Measurements from ENCODE around the gene SAP30BP. TPM values are rescaled to one million over a fixed set of nuclear protein-coding genes. Genes with fewer than 3 reads are reported as not detected.

Gene SAP30BP
- polyA plus RNA-seq, 2 of the 4 experiments (the other 2 are of a cell fraction), result 103 to 139 TPM

GRCh38 chr17:75676461-75676860 is 9.3 kb downstream of the SAP30BP start (continued):
- no peak for TF ChIP-seq REST (IDR thresholded peaks at IDR 0.05)

- Histone ChIP-seq H3K4me2 (peak overlapping the region; percentile 63), H3K9me3 (no peaks in the 10 kb centered on the region), H3K4me3 (no peak overlapping the region), H3K4me1 (peaks cover 76% of the 10 kb centered on the region), H3K27ac (peak overlapping the region; percentile 75 to 93)
- FAIRE-seq (peak; percentile 39), DNase-seq (ENCODE audit: low read depth in 1 of 2, low spot score in 1 of 2) (peak; percentile 83 to 89), ATAC-seq (peak; percentile 77 to 80)
- CTCF ChIA-PET, result interaction anchor here (0.7 to 19.2 kb wide), 22 partner anchors 9 to 199 kb away, joined by 3 to 148 read pairs (median 4); partner anchors contain the start of genes RECQL5 and SMIM5
- POLR2A ChIA-PET, result interaction anchor here (0.5 to 1.7 kb wide), 5 partner anchors 30 to 100 kb away, joined by 3 to 7 read pairs (median 3); no protein-coding TSS in a partner anchor
- 3% methylated on average over 11 of the region's 11 CpGs for WGBS (ENCODE audit: missing lambda C conversion rate)
- TF ChIP-seq TP53 (CRISPR knock-in tag; IDR thresholded peaks at IDR 0.05), result no peak
- no peak for TF ChIP-seq POLR2A (IDR thresholded peaks at IDR 0.05; ENCODE audit: low read length)
- no peak for TF ChIP-seq REST (IDR thresholded peaks at IDR 0.05)
- peak in 1 of 2 experiments; percentile 58; a peak in 2 of 5 replicates for TF ChIP-seq EP300 (IDR thresholded peaks at IDR 0.05)
- peak; percentile 76 for TF ChIP-seq GATA3 (IDR thresholded peaks at IDR 0.05; ENCODE audit: borderline replicate concordance)
- no peak for TF ChIP-seq HOXB13 (CRISPR knock-in tag; IDR thresholded peaks at IDR 0.05; ENCODE audit: low read depth)
- TF ChIP-seq HMGXB4 (CRISPR knock-in tag; IDR thresholded peaks at IDR 0.05; ENCODE audit: borderline replicate concordance), result no peak
- TF ChIP-seq EHF (CRISPR knock-in tag; IDR thresholded peaks at IDR 0.05), result no peak
- TF ChIP-seq MYC (IDR thresholded peaks at IDR 0.05; ENCODE audit: borderline replicate concordance, low read length), result no peak
- TF ChIP-seq EHMT2 (IDR thresholded peaks at IDR 0.05; ENCODE audit: low read depth), result no peak
- no peak for TF ChIP-seq HES2 (IDR thresholded peaks at IDR 0.05)
- no peak for TF ChIP-seq ZNF302 (CRISPR knock-in tag; IDR thresholded peaks at IDR 0.05)
- no peak for TF ChIP-seq JUNB (IDR thresholded peaks at IDR 0.05)
- TF ChIP-seq ATOH8 (CRISPR knock-in tag; IDR thresholded peaks at IDR 0.05; ENCODE audit: low read depth), result no peak
- peak in 1 of 2 experiments; percentile 47; a peak in 1 of 4 replicates for TF ChIP-seq CEBPB (IDR thresholded peaks at IDR 0.05)
- no peak for TF ChIP-seq CBX8 (IDR thresholded peaks at IDR 0.05)
- no peak for TF ChIP-seq NPAS2 (CRISPR knock-in tag; IDR thresholded peaks at IDR 0.05; ENCODE audit: borderline replicate concordance)
- TF ChIP-seq CHD4 (IDR thresholded peaks at IDR 0.05; ENCODE audit: borderline replicate concordance), result no peak
- TF ChIP-seq KDM5A (IDR thresholded peaks at IDR 0.05), result no peak
- TF ChIP-seq NR3C1 (IDR thresholded peaks at IDR 0.05), result no peak
- peak; percentile 96 for TF ChIP-seq CTCF (IDR thresholded peaks at IDR 0.05)
- peak; percentile 32; the same call in 1 of the 2 replicates for TF ChIP-seq FOXS1 (CRISPR knock-in tag; IDR thresholded peaks at IDR 0.05)
- TF ChIP-seq JUN (IDR thresholded peaks at IDR 0.05), result peak; percentile 51 to 61; a peak in 4 of 5 replicates
- no peak for TF ChIP-seq FOSL2 (IDR thresholded peaks at IDR 0.05)
- TF ChIP-seq FOSL2 (CRISPR knock-in tag; IDR thresholded peaks at IDR 0.05), result peak; percentile 35; the same call in 1 of the 2 replicates
- TF ChIP-seq RFX5 (IDR thresholded peaks at IDR 0.05), result no peak
Measured at GRCh38 chr17:75679706-75680211, 12.6 kb downstream of the SAP30BP start.

Data from A549 (cell line).